Neural progenitor cell (in vitro differentiated cells): ENCODE results near the gene RGS10.

Experiments used
- EZH2 ChIP-seq: fragments of 200-600 bp; sonication (generic); IDR thresholded peaks from 2 replicates; pipeline ENCODE4 v1.6.1; 2017; ENCODE audit warnings: antibody characterized with exemption, mild to moderate bottlenecking, moderate library complexity
- EZH2phosphoT487 ChIP-seq: fragments of 200-600 bp; sonication (generic); IDR thresholded peaks from 2 replicates; pipeline ENCODE4 v1.6.1; 2017; ENCODE audit warnings: antibody characterized with exemption
- TF ChIP-seq, protein P1 (sequence below): fragments of 200-600 bp; sonication (generic); IDR thresholded peaks from 2 replicates; pipeline ENCODE4 v1.5.1; 2017; ENCODE audit warnings: antibody characterized with exemption, mild to moderate bottlenecking

DNA sequence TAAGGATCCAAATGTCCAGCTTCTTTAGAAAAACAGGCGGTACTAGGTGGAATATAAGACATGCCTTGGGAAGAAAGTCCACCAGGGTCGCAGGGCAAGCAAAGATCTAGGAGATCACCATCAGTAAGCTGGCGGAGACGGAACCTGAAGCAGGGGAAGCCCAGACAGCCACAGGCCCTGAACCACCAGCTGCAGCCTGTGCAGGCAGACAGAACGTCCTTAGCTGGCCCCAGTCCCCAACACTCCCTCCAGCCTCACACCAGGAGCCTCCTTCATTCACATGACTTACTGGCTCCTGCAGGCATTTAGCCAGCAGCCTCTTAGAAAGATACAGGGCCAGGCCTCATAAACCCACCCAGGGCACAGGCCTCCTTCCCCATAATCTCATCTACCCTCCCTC, 17.4 kb downstream of the RGS10 start:
- TF ChIP-seq, protein P1, sequence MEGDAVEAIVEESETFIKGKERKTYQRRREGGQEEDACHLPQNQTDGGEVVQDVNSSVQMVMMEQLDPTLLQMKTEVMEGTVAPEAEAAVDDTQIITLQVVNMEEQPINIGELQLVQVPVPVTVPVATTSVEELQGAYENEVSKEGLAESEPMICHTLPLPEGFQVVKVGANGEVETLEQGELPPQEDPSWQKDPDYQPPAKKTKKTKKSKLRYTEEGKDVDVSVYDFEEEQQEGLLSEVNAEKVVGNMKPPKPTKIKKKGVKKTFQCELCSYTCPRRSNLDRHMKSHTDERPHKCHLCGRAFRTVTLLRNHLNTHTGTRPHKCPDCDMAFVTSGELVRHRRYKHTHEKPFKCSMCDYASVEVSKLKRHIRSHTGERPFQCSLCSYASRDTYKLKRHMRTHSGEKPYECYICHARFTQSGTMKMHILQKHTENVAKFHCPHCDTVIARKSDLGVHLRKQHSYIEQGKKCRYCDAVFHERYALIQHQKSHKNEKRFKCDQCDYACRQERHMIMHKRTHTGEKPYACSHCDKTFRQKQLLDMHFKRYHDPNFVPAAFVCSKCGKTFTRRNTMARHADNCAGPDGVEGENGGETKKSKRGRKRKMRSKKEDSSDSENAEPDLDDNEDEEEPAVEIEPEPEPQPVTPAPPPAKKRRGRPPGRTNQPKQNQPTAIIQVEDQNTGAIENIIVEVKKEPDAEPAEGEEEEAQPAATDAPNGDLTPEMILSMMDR = no peak
- TF ChIP-seq EZH2 (no peak), EZH2phosphoT487 (no peak)
